Activated CD8-positive, alpha-beta memory T cell treated with anti-CD3 and anti-CD28 coated beads, Interleukin-2, amount 10 ng/mL, durations not matched to agents 7 days and 5 days (primary cell): ENCODE data around the gene BMP7. TPM values are rescaled to one million over a fixed set of nuclear protein-coding genes. Genes with fewer than 3 reads are reported as not detected.

Experiments used
- ATAC-seq: fragments of 150-1000 bp; cut with Tn5 transposase; one replicate; pipeline ENCODE4 v1.10.0; 2021; ENCODE audit warnings: moderate library complexity
- CTCF ChIA-PET: fragments of 350-600 bp; sonication (Branson Sonifier 250); formaldehyde crosslinking; loops from one replicate; lab custom pipeline; 2021; ENCODE audit warnings: antibody characterized with exemption; lab: Charles Lee
- DNase-seq: peaks from one replicate; pipeline ENCODE4 v3.0.0-alpha.2; 2020
- H3K27ac Mint-ChIP-seq: one replicate; pipeline ENCODE4 v1.8.0; 2021; ENCODE audit warnings: mild to moderate bottlenecking, mixed read lengths
- H3K27me3 Mint-ChIP-seq: one replicate; pipeline ENCODE4 v1.8.0; 2021; ENCODE audit warnings: mixed read lengths
- H3K36me3 Mint-ChIP-seq: one replicate; pipeline ENCODE4 v1.8.0; 2021; ENCODE audit warnings: mild to moderate bottlenecking, mixed read lengths
- H3K4me1 Mint-ChIP-seq: one replicate; pipeline ENCODE4 v1.8.0; 2021; ENCODE audit warnings: mixed read lengths
- H3K4me3 Mint-ChIP-seq: one replicate; pipeline ENCODE4 v1.8.0; 2021; ENCODE audit warnings: mild to moderate bottlenecking, moderate library complexity, mixed read lengths
- H3K9me3 Mint-ChIP-seq: one replicate; pipeline ENCODE4 v1.8.0; 2022; ENCODE audit warnings: low read depth, mixed read lengths
- total RNA-seq, 2 experiments: library from RNA; stranded (reverse); gene quantifications; one replicate each; pipeline ENCODE4 v1.2.3, GENCODE V29; 2021

Gene BMP7
- total RNA-seq, 2 experiments from 2014 or later = not detected

DNA sequence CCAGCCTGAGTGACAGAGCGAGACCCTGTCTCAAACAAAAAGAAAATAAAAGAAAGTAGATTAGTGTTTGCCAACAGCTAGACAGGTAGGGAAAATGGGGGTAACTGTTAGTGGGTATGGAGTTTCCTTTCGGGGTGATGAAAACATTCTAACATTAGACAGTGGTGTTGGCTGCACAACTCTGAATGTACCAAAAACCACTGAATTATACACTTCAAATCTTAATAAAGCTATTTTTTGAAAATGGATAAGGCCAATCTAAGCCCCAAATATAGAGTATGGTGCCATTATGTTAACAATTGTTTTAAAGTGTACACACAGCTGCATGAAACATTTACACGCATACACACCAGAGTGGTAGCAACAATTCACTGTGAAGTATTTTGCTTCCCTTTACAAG lies 57.0 kb downstream of the BMP7 start:
- ATAC-seq (no peak), DNase-seq (no peak)
- CTCF ChIA-PET = no interaction called here
- Mint-ChIP-seq H3K4me1 (no peaks in the 10 kb centered on the region), H3K4me3 (no peak overlapping the region), H3K27ac (no peak overlapping the region), H3K27me3 (peaks cover 5% of the 10 kb centered on the region), H3K9me3 (no peaks in the 10 kb centered on the region), H3K36me3 (no peaks in the 10 kb centered on the region)

- CTCF ChIA-PET = no interaction called here
- no peak for ATAC-seq
- Mint-ChIP-seq H3K27me3 (peaks cover 5% of the 10 kb centered on the region), H3K36me3 (no peaks in the 10 kb centered on the region), H3K27ac (no peak overlapping the region), H3K9me3 (no peaks in the 10 kb centered on the region), H3K4me3 (no peak overlapping the region), H3K4me1 (no peaks in the 10 kb centered on the region)
- DNase-seq = no peak
Measured at GRCh38 chr20:57208198-57208597, 58.2 kb downstream of the BMP7 start.

DNA sequence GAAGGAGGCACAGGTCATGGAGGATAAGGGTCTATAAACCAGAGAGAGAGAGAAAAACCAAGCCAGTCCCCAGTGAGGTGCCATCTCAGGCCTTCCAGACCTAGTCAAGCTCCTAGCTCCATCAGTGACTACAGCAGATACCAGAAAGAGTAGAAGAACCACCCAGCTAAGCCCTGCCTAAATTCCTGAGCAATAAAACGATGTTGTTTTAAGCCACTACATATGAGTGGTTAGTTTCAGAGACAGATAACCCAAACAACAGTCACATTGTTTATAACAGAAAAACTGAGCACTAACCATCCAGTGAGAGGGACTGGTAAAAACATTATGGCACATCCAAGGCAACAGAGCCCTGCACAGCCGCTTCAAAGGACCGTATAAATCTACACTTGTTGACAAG lies 59.2 kb downstream of the BMP7 start:
- DNase-seq (no peak), ATAC-seq (no peak)
- Mint-ChIP-seq H3K27me3 (peaks cover 5% of the 10 kb centered on the region), H3K36me3 (no peaks in the 10 kb centered on the region), H3K27ac (no peak overlapping the region), H3K4me1 (no peaks in the 10 kb centered on the region), H3K9me3 (no peaks in the 10 kb centered on the region), H3K4me3 (no peak overlapping the region)
- CTCF ChIA-PET = no interaction called here

GRCh38 chr20:57205606-57206219 lies 60.7 kb downstream of the BMP7 start:
- no peak overlapping the region for H3K4me3 Mint-ChIP-seq
- CTCF ChIA-PET = no interaction called here
- no peak overlapping the region for H3K27ac Mint-ChIP-seq
- no peaks in the 10 kb centered on the region for H3K27me3 Mint-ChIP-seq
- H3K36me3 Mint-ChIP-seq = no peaks in the 10 kb centered on the region
- DNase-seq (no peak), ATAC-seq (no peak)
- no peaks in the 10 kb centered on the region for H3K9me3 Mint-ChIP-seq
- no peaks in the 10 kb centered on the region for H3K4me1 Mint-ChIP-seq

GRCh38 chr20:57203986-57204385 lies 62.5 kb downstream of the BMP7 start:
- Mint-ChIP-seq H3K9me3 (no peaks in the 10 kb centered on the region), H3K27ac (no peak overlapping the region), H3K27me3 (no peaks in the 10 kb centered on the region), H3K4me1 (no peaks in the 10 kb centered on the region), H3K4me3 (no peak overlapping the region), H3K36me3 (no peaks in the 10 kb centered on the region)
- DNase-seq (no peak), ATAC-seq (no peak)
- CTCF ChIA-PET = no interaction called here

DNA sequence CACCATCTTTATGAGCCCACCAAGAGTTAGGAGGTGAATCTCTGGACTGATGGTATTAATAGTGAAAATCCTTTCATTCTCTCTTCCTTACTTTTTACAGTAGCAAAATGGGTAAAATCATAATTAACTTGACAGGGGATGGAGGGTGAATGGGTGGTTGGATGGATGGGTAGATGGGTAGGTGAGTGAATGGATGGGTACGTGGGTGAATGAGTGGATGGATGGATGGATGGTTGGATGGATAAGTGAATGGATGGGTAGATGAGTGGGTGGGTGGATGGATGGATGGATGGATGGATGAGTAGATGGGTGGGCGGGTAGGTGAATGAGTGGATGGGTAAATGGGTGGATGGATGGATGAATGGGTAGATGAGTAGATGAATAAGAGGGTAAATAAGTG lies 63.2 kb downstream of the BMP7 start:
- no peaks in the 10 kb centered on the region for H3K27me3 Mint-ChIP-seq
- no peak for DNase-seq
- ATAC-seq = no peak
- H3K4me3 Mint-ChIP-seq = no peak overlapping the region
- H3K27ac Mint-ChIP-seq = no peak overlapping the region
- CTCF ChIA-PET = no interaction called here
- no peaks in the 10 kb centered on the region for H3K4me1 Mint-ChIP-seq
- H3K36me3 Mint-ChIP-seq = no peaks in the 10 kb centered on the region
- no peaks in the 10 kb centered on the region for H3K9me3 Mint-ChIP-seq

DNA sequence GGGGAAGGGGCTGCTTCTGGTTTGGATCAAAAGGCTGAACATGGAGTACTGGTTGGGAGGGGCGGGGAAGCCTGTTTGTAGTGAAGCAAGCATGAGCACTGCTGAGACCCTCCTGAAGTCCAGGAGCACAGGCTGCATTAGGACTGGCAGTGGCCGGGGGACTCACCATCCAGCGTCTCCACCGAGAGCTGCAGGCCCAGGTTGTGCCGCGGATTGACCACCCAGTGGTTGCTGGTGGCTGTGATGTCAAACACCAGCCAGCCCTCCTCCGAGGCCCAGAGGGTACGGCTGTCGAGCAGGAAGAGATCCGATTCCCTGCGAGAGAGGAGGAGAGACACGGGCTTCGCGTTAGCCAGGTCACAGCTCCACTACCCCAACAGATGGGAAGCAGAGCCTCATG lies 64.1 kb downstream of the BMP7 start:
- Mint-ChIP-seq H3K4me1 (no peaks in the 10 kb centered on the region), H3K9me3 (no peaks in the 10 kb centered on the region), H3K27ac (no peak overlapping the region), H3K27me3 (no peaks in the 10 kb centered on the region), H3K4me3 (no peak overlapping the region), H3K36me3 (no peaks in the 10 kb centered on the region)
- no peak for ATAC-seq
- no peak for DNase-seq
- CTCF ChIA-PET = no interaction called here

- Mint-ChIP-seq H3K27ac (no peak overlapping the region), H3K4me3 (no peak overlapping the region), H3K4me1 (no peaks in the 10 kb centered on the region), H3K36me3 (no peaks in the 10 kb centered on the region), H3K9me3 (no peaks in the 10 kb centered on the region), H3K27me3 (no peaks in the 10 kb centered on the region)
- ATAC-seq (no peak), DNase-seq (no peak)
- CTCF ChIA-PET = no interaction called here
Measured at GRCh38 chr20:57200882-57201695, 65.4 kb downstream of the BMP7 start.

GRCh38 chr20:57199656-57200405 lies 66.6 kb downstream of the BMP7 start:
- Mint-ChIP-seq H3K36me3 (no peaks in the 10 kb centered on the region), H3K27me3 (no peaks in the 10 kb centered on the region), H3K9me3 (no peaks in the 10 kb centered on the region), H3K4me3 (no peak overlapping the region), H3K4me1 (no peaks in the 10 kb centered on the region), H3K27ac (no peak overlapping the region)
- DNase-seq = no peak
- ATAC-seq = no peak
- CTCF ChIA-PET = no interaction called here

DNA sequence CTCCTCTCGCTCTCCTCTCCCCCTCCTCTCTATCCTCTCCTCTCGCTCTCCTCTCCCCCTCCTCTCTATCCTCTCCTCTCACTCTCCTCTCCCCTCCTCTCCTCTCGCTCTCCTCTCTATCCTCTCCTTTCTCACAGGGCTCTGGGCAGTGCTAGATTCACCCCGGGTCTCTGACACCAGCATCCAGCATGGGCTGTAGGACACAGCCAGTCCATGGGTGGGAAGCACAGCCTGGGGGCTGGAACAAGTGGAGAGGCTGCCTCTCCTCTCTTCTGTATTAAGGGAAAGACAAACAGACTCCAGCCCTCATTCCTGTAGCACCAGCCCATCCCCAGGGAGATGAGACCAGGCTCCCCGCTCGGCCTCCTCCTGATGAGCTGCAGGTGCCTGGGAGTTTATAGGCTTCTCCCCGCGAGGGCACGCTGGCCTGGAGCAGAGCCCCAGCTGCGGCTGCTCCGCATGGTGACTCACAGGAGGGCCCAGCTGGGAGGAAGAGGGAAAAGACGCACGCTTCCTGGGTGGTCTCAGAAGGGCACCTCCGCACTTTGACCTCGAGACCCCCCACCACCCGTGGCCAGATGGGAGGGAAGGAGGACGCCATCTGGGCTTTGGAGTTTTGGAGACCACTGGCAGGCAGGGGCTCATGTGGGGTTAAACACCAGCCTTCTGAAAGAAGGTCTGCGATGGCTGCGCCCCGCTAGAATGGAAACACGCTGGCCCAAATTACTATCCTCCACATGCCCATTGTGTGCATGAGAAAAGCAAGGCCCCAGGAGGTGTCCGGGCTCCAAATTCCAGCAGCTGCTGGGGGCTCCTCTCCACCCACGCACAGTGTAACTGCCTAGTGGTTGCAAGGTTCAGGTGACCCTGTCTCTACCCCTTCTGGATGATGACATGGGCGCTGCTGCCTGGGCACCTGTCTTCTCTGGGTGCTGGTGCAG lies 68.0 kb downstream of the BMP7 start:
- H3K36me3 Mint-ChIP-seq = no peaks in the 10 kb centered on the region
- no peak overlapping the region for H3K4me3 Mint-ChIP-seq
- no peaks in the 10 kb centered on the region for H3K4me1 Mint-ChIP-seq
- no peak for DNase-seq
- no peaks in the 10 kb centered on the region for H3K9me3 Mint-ChIP-seq
- CTCF ChIA-PET = no interaction called here
- no peak for ATAC-seq
- no peak overlapping the region for H3K27ac Mint-ChIP-seq
- no peaks in the 10 kb centered on the region for H3K27me3 Mint-ChIP-seq

GRCh38 chr20:57197352-57198131 lies 68.9 kb downstream of the BMP7 start:
- CTCF ChIA-PET = no interaction called here
- H3K27ac Mint-ChIP-seq = no peak overlapping the region
- no peak for ATAC-seq
- no peak overlapping the region for H3K4me3 Mint-ChIP-seq
- no peaks in the 10 kb centered on the region for H3K9me3 Mint-ChIP-seq
- no peaks in the 10 kb centered on the region for H3K36me3 Mint-ChIP-seq
- DNase-seq = no peak
- no peaks in the 10 kb centered on the region for H3K27me3 Mint-ChIP-seq
- H3K4me1 Mint-ChIP-seq = no peaks in the 10 kb centered on the region

DNA sequence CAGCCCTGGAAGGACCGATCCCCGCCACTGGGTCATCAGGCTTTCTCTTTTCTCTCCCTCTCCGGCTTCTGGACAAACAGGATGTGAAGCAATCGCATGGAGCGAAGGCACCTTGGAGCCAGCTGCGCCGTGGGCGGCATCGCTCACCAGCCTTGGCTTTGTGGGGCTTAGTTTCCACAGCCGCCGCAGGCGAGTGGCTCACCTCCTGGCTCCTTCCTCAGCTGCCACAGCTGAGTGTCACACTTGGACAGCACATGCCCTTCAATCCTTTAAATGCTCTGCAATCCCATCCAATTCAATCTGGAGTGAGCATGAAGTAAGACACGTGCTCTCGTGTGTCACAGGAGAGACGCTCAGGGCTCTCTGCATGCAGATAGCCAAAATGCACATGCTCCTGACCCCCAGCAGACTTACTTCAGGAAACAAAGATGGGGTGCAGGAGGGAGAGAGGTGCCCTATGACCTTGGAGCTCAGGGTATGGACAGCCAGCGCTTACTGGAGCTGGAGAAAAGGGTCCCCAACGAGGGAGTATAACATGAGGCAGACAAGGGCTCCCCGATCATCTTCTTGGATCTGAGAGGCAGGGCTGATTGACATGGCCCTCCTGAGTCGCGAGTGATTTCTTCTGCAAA lies 70.9 kb downstream of the BMP7 start:
- CTCF ChIA-PET = no interaction called here

More for the DNA sequence above, 70.9 kb downstream of the BMP7 start:
- no peaks in the 10 kb centered on the region for H3K27me3 Mint-ChIP-seq
- H3K9me3 Mint-ChIP-seq = no peaks in the 10 kb centered on the region
- no peak for DNase-seq
- no peak overlapping the region for H3K27ac Mint-ChIP-seq
- no peak for ATAC-seq
- H3K36me3 Mint-ChIP-seq = no peaks in the 10 kb centered on the region
- H3K4me3 Mint-ChIP-seq = no peak overlapping the region
- H3K4me1 Mint-ChIP-seq = no peaks in the 10 kb centered on the region
